H9 (cell line): ENCODE data around the gene SIL1. TPM values are rescaled to one million over a fixed set of nuclear protein-coding genes. Genes with fewer than 3 reads are reported as not detected.
A peak's percentile ranks its signal among the peaks of the same experiment; 100 is the strongest.
"Not testable (repeated sequence)": the region's sequence is repeated elsewhere in the genome, so short reads cannot be mapped to it uniquely, and the experiment has no call there.

ENCODE experiments used
- DNase-seq: peaks from one replicate; pipeline ENCODE4 v3.0.0-alpha.2; 2017
- H2AFZ ChIP-seq: one replicate; pipeline ENCODE4 v1.6.1; 2013; ENCODE audit warnings: mild to moderate bottlenecking, low read length, control low read depth, moderate library complexity
- H2AK5ac ChIP-seq: 2 replicates; pipeline ENCODE4 v1.6.1; 2013; ENCODE audit warnings: low read length, control low read depth, mixed read lengths; ENCODE audit not compliant: insufficient read length
- H2BK120ac ChIP-seq: one replicate; pipeline ENCODE4 v1.6.1; 2013; ENCODE audit warnings: low read depth, mild to moderate bottlenecking, low read length, control low read depth, inconsistent platforms; ENCODE audit not compliant: poor library complexity, severe bottlenecking
- H2BK12ac ChIP-seq: 2 replicates; pipeline ENCODE4 v1.6.1; 2013; ENCODE audit warnings: low read length, control low read depth, mixed read lengths, low read depth; ENCODE audit not compliant: insufficient read length
- H2BK15ac ChIP-seq: 2 replicates; pipeline ENCODE4 v1.6.1; 2013; ENCODE audit warnings: low read depth, low read length, control low read depth
- H2BK20ac ChIP-seq: one replicate; pipeline ENCODE4 v1.6.1; 2013; ENCODE audit warnings: low read depth, mild to moderate bottlenecking, low read length, control low read depth, inconsistent platforms; ENCODE audit not compliant: poor library complexity, severe bottlenecking
- H2BK5ac ChIP-seq: 2 replicates; pipeline ENCODE4 v1.6.1; 2013; ENCODE audit warnings: low read length, control low read depth, mixed read lengths; ENCODE audit not compliant: insufficient read length
- H3K14ac ChIP-seq: 2 replicates; pipeline ENCODE4 v1.6.1; 2013; ENCODE audit warnings: low read length, control low read depth; ENCODE audit not compliant: insufficient read depth
- H3K18ac ChIP-seq: 2 replicates; pipeline ENCODE4 v1.6.1; 2013; ENCODE audit warnings: low read depth, mild to moderate bottlenecking, mixed read lengths, low read length, control low read depth; ENCODE audit not compliant: insufficient read length
- H3K23ac ChIP-seq: 2 replicates; pipeline ENCODE4 v1.6.1; 2013; ENCODE audit warnings: low read length, control low read depth, mixed read lengths, low read depth; ENCODE audit not compliant: insufficient read length
- H3K23me2 ChIP-seq: 2 replicates; pipeline ENCODE4 v1.6.1; 2013; ENCODE audit warnings: low read depth, mild to moderate bottlenecking, mixed read lengths, low read length, control low read depth; ENCODE audit not compliant: insufficient read length, poor library complexity, severe bottlenecking
- H3K27ac ChIP-seq: 2 replicates; pipeline ENCODE4 v1.5.1; 2013; ENCODE audit warnings: low read length, control low read depth, mixed read lengths, low read depth; ENCODE audit not compliant: insufficient read length
- H3K27me3 ChIP-seq: 2 replicates; pipeline ENCODE4 v1.6.1; 2013; ENCODE audit warnings: low read length, control low read depth, inconsistent platforms; ENCODE audit not compliant: insufficient read depth
- H3K4ac ChIP-seq: 2 replicates; pipeline ENCODE4 v1.6.1; 2013; ENCODE audit warnings: low read depth, mild to moderate bottlenecking, control low read depth, inconsistent platforms, low read length, moderate library complexity
- H3K4me1 ChIP-seq: 2 replicates; pipeline ENCODE4 v1.6.1; 2013; ENCODE audit warnings: low read length, control low read depth, inconsistent platforms; ENCODE audit not compliant: insufficient read depth
- H3K4me2 ChIP-seq: 2 replicates; pipeline ENCODE4 v1.6.1; 2013; ENCODE audit warnings: low read length, control low read depth, mixed read lengths; ENCODE audit not compliant: insufficient read length, insufficient read depth
- H3K56ac ChIP-seq: 2 replicates; pipeline ENCODE4 v1.6.1; 2013; ENCODE audit warnings: low read depth, mild to moderate bottlenecking, mixed read lengths, low read length, control low read depth; ENCODE audit not compliant: insufficient read length
- H3K79me1 ChIP-seq: 2 replicates; pipeline ENCODE4 v1.6.1; 2013; ENCODE audit warnings: low read depth, mild to moderate bottlenecking, moderate library complexity, low read length, control low read depth, inconsistent platforms; ENCODE audit not compliant: insufficient read depth, poor library complexity, severe bottlenecking
- H3K79me2 ChIP-seq: 2 replicates; pipeline ENCODE4 v1.6.1; 2013; ENCODE audit warnings: low read length, control low read depth, inconsistent platforms; ENCODE audit not compliant: insufficient read depth
- H3K9ac ChIP-seq: 2 replicates; pipeline ENCODE4 v1.6.1; 2013; ENCODE audit warnings: low read length, control low read depth, mixed read lengths; ENCODE audit not compliant: insufficient read length; ENCODE audit errors: extremely low read depth
- H3K9me3 ChIP-seq: one replicate; pipeline ENCODE4 v1.6.1; 2013; ENCODE audit warnings: low read depth, low read length, inconsistent platforms; ENCODE audit not compliant: control insufficient read depth
- H3T11ph ChIP-seq: one replicate; pipeline ENCODE4 v1.6.1; 2013; ENCODE audit warnings: mild to moderate bottlenecking, low read length, control low read depth, inconsistent platforms
- H4K20me1 ChIP-seq: one replicate; pipeline ENCODE4 v1.6.1; 2013; ENCODE audit not compliant: control insufficient read depth, insufficient read length, insufficient read depth
- H4K5ac ChIP-seq: 2 replicates; pipeline ENCODE4 v1.6.1; 2013; ENCODE audit warnings: low read depth, mild to moderate bottlenecking, mixed read lengths, low read length, control low read depth; ENCODE audit not compliant: insufficient read length
- H4K8ac ChIP-seq: replicated peaks from 2 replicates; pipeline ENCODE4 v1.6.1; 2013; ENCODE audit warnings: low read length, control low read depth, mixed read lengths, low read depth; ENCODE audit not compliant: insufficient read length
- H4K91ac ChIP-seq: 2 replicates; pipeline ENCODE4 v1.6.1; 2013; ENCODE audit warnings: low read depth, mild to moderate bottlenecking, moderate library complexity, mixed read lengths, low read length, control low read depth; ENCODE audit not compliant: insufficient read length
- H3K27ac Mint-ChIP-seq, 3 experiments: 2 replicates in 2 of 3; 3 replicates in 1 of 3; pipeline ENCODE4 v1.8.0; 2020 to 2021; ENCODE audit warnings: mixed read lengths in 3 of 3, mild to moderate bottlenecking in 1 of 3, moderate library complexity in 1 of 3
- H3K27me3 Mint-ChIP-seq: 2 replicates; pipeline ENCODE4 v1.8.0; 2021; ENCODE audit warnings: low read depth, mild to moderate bottlenecking, moderate library complexity, mixed read lengths
- H3K36me3 Mint-ChIP-seq, 3 experiments: 2 replicates in 2 of 3; 3 replicates in 1 of 3; pipeline ENCODE4 v1.8.0; 2020 to 2021; ENCODE audit warnings: low read depth in 3 of 3, mixed read lengths in 3 of 3; ENCODE audit not compliant: insufficient read depth in 1 of 3
- H3K4me1 Mint-ChIP-seq, 2 experiments: 2 replicates each; pipeline ENCODE4 v1.8.0; 2020; ENCODE audit warnings: mixed read lengths in 2 of 2
- H3K4me3 Mint-ChIP-seq, 2 experiments: 2 replicates in 1 of 2; 3 replicates in 1 of 2; pipeline ENCODE4 v1.8.0; 2020 to 2021; ENCODE audit warnings: mild to moderate bottlenecking in 2 of 2, mixed read lengths in 2 of 2, moderate library complexity in 1 of 2
- H3K9me3 Mint-ChIP-seq, 2 experiments: 2 replicates in 1 of 2; 3 replicates in 1 of 2; pipeline ENCODE4 v1.8.0; 2020; ENCODE audit warnings: mild to moderate bottlenecking in 2 of 2, mixed read lengths in 2 of 2, moderate library complexity in 1 of 2
- WGBS: extraction: QIAGEN DNeasy Blood & Tissue Kit; methylation state at CpG from one replicate; pipeline ENCODE4 v1.1.7; 2013; ENCODE audit warnings: missing lambda C conversion rate, low lambda C conversion rate, mixed read lengths; ENCODE audit not compliant: insufficient read length; ENCODE audit errors: extremely low coverage; 5-methylcytosine and 5-hydroxymethylcytosine counted together
- total RNA-seq: library from RNA; stranded (reverse); gene quantifications from 2 replicates; pipeline ENCODE4 v1.2.1, GENCODE V29; 2021
- TF ChIP-seq, protein P1 (sequence below): fragments of 200-600 bp; sonication (generic); conservative IDR thresholded peaks from 3 replicates; pipeline ENCODE4 v1.8.0; 2021; ENCODE audit warnings: antibody characterized with exemption, mild to moderate bottlenecking

The SIL1 gene
- total RNA-seq, 1 experiment from 2014 or later, result 10.6 TPM

DNA sequence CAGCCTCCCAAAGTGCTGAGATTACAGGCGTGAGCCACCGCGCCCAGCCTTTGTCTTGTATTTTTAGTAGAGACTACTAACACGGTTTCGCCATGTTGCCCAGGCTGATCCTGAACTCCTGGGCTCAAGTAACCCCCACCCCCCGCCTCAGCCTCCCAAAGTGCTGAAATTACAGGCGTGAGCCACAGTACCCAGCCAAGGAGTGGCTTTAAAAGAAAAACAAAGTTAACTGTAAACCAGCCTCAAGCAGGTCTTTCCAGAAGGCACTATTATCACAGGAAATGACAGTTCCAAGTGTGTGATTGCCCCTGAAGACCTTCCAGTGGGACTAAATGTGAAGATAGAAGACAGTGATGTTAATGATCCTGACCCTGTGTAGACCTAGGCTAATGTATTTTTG is 31.1 kb downstream of the SIL1 start:
- WGBS, result no CpG with 5 or more reads among the region's 7 CpGs
- H3K23me2 ChIP-seq, result no peaks in the 10 kb centered on the region

DNA sequence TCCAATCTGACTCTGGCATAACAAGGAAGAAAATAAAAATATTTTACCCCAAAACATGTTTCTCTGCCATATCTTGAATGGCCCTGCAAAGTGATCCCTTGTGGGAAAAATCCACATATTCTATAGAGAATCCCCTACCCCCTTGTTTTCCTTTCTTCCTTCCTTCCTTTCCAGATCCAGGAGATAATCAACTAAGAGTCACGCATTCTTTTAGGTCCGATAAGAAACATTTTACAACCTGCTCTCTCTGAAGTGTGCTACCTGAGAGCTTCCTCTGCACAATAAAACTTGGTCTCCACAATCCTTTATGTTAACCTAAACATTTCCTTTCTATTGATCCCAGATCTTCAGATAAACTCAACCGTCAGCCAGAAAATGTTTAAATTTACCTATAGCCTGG is 33.3 kb downstream of the SIL1 start:
- not testable (repeated sequence) for H3K4ac ChIP-seq, H3K56ac ChIP-seq, H3K27me3 ChIP-seq, H3K23me2 ChIP-seq, H3K23ac ChIP-seq, H4K8ac ChIP-seq, H3K36me3 Mint-ChIP-seq, H3K79me2 ChIP-seq, H2BK120ac ChIP-seq, H2AFZ ChIP-seq, H3K4me2 ChIP-seq, H2BK20ac ChIP-seq, H3K18ac ChIP-seq, H3K4me3 Mint-ChIP-seq, H3K9me3 Mint-ChIP-seq, H4K91ac ChIP-seq, H3K27ac ChIP-seq, H3T11ph ChIP-seq, H3K9ac ChIP-seq, H3K14ac ChIP-seq, H2BK5ac ChIP-seq, H3K27me3 Mint-ChIP-seq, H4K20me1 ChIP-seq, H3K4me1 ChIP-seq, H3K79me1 ChIP-seq, H3K9me3 ChIP-seq, H2AK5ac ChIP-seq, DNase-seq, H2BK15ac ChIP-seq, H2BK12ac ChIP-seq, H4K5ac ChIP-seq
- WGBS, result no CpG with 5 or more reads among the region's 3 CpGs
- H3K27ac Mint-ChIP-seq, result 0 out of 7 replicates have a peak overlapping the region, but pooled peaks of 1 of the 3 experiments have one; percentile 17
- H3K4me1 Mint-ChIP-seq, result peaks cover 22 to 26% of the 10 kb centered on the region in 2 experiments

More for the DNA sequence above, 31.1 kb downstream of the SIL1 start:
- Histone ChIP-seq H2BK12ac (no peak overlapping the region), H2BK15ac (no peak overlapping the region), H3K4ac (no peak overlapping the region), H2AK5ac (no peak overlapping the region), H3K4me2 (no peak overlapping the region), H3K27me3 (no peaks in the 10 kb centered on the region), H4K8ac (no peak overlapping the region), H3T11ph (no peak overlapping the region), H3K4me1 (peaks cover 6% of the 10 kb centered on the region), H3K27ac (no peak overlapping the region), H3K79me2 (no peaks in the 10 kb centered on the region), H2AFZ (no peak overlapping the region), H3K9ac (no peak overlapping the region), H2BK120ac (no peak overlapping the region), H3K14ac (no peak overlapping the region), H2BK20ac (no peak overlapping the region), H4K20me1 (no peaks in the 10 kb centered on the region), H3K9me3 (no peaks in the 10 kb centered on the region), H4K5ac (no peak overlapping the region), H3K18ac (no peak overlapping the region), H3K79me1 (no peaks in the 10 kb centered on the region), H4K91ac (no peak overlapping the region), H2BK5ac (no peak overlapping the region), H3K56ac (no peak overlapping the region), H3K23ac (no peak overlapping the region)
- TF ChIP-seq, protein P1, sequence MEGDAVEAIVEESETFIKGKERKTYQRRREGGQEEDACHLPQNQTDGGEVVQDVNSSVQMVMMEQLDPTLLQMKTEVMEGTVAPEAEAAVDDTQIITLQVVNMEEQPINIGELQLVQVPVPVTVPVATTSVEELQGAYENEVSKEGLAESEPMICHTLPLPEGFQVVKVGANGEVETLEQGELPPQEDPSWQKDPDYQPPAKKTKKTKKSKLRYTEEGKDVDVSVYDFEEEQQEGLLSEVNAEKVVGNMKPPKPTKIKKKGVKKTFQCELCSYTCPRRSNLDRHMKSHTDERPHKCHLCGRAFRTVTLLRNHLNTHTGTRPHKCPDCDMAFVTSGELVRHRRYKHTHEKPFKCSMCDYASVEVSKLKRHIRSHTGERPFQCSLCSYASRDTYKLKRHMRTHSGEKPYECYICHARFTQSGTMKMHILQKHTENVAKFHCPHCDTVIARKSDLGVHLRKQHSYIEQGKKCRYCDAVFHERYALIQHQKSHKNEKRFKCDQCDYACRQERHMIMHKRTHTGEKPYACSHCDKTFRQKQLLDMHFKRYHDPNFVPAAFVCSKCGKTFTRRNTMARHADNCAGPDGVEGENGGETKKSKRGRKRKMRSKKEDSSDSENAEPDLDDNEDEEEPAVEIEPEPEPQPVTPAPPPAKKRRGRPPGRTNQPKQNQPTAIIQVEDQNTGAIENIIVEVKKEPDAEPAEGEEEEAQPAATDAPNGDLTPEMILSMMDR, result no peak
- H3K27ac Mint-ChIP-seq, result peak overlapping the region in 1 of 3 experiments; percentile 59; a peak in 1 of 7 replicates
- H3K9me3 Mint-ChIP-seq, result peaks cover 12 to 16% of the 10 kb centered on the region in 2 experiments
- peaks cover 4 to 11% (median 7%) of the 10 kb centered on the region in 3 experiments for H3K36me3 Mint-ChIP-seq
- peaks cover 1% of the 10 kb centered on the region; the same call in 1 of the 2 replicates for H3K27me3 Mint-ChIP-seq
- H3K4me3 Mint-ChIP-seq, result no peak overlapping the region
- DNase-seq, result no peak
- H3K4me1 Mint-ChIP-seq, result peaks cover 13 to 15% of the 10 kb centered on the region in 2 experiments
